Small intestine (tissue), 16 donors: ENCODE results near the gene CFC1. TPM values are rescaled to one million over a fixed set of nuclear protein-coding genes. Genes with fewer than 3 reads are reported as not detected.
"Not testable (repeated sequence)": the region's sequence is repeated elsewhere in the genome, so short reads cannot be mapped to it uniquely, and the experiment has no call there.

Experiments used
- DNase-seq, 2 donors: peaks; one replicate each; pipeline versions ENCODE4 v3.0.0 to v3.0.0-alpha.2; 2013
- FAIRE-seq: peaks from 2 replicates; lab custom pipeline; 2012; peaks lifted over from hg19 to GRCh38; lab: Jason Lieb, UNC
- H3K27ac ChIP-seq, 3 donors: one replicate each; pipeline ENCODE4 v1.5.1; 2013; ENCODE audit warnings: low read length in 2 of 3, mild to moderate bottlenecking in 2 of 3, control low read depth in 1 of 3, inconsistent platforms in 1 of 3, low read depth in 1 of 3, moderate library complexity in 1 of 3
- H3K27me3 ChIP-seq, 3 donors: one replicate each; pipeline ENCODE4 v1.6.1; 2013; ENCODE audit warnings: low read length in 3 of 3, inconsistent platforms in 1 of 3; ENCODE audit not compliant: control insufficient read depth in 3 of 3, insufficient read depth in 3 of 3
- H3K36me3 ChIP-seq, 3 donors: one replicate each; pipeline ENCODE4 v1.6.1; 2013; ENCODE audit warnings: low read length in 3 of 3, inconsistent platforms in 1 of 3, low read depth in 1 of 3, mild to moderate bottlenecking in 1 of 3, moderate library complexity in 1 of 3; ENCODE audit not compliant: control insufficient read depth in 3 of 3, insufficient read depth in 2 of 3
- H3K4me1 ChIP-seq, 3 donors: one replicate each; pipeline ENCODE4 v1.6.1; 2013; ENCODE audit warnings: low read length in 2 of 3, inconsistent platforms in 1 of 3, low read depth in 1 of 3, mild to moderate bottlenecking in 1 of 3, moderate library complexity in 1 of 3; ENCODE audit not compliant: control insufficient read depth in 3 of 3, insufficient read depth in 2 of 3
- H3K4me3 ChIP-seq, 3 donors: one replicate each; pipeline ENCODE4 v1.5.1; 2013; ENCODE audit warnings: low read length in 3 of 3, control low read depth in 1 of 3, inconsistent platforms in 1 of 3, low read depth in 1 of 3, mild to moderate bottlenecking in 1 of 3, moderate library complexity in 1 of 3
- H3K9me3 ChIP-seq, 2 donors: one replicate each; pipeline ENCODE4 v1.6.1; 2013; ENCODE audit warnings: low read depth in 1 of 2, low read length in 1 of 2; ENCODE audit not compliant: control insufficient read depth in 2 of 2, insufficient read depth in 1 of 2
- WGBS, 3 donors: extraction: QIAGEN DNeasy Blood & Tissue Kit; methylation state at CpG; one replicate each; pipeline ENCODE4 v1.1.7; 2013; 5-methylcytosine and 5-hydroxymethylcytosine counted together
- long read RNA-seq, 10 donors: transcript quantifications; one replicate each; lab custom pipeline, GENCODE V29; 2026
- polyA plus RNA-seq, 4 donors: library from polyadenylated mRNA; stranded (reverse) in 3 of 4; unstranded in 1 of 4; fragments of 200-250 nt in 3 of 4; fragments of 120-200 nt in 1 of 4; gene quantifications; one replicate each; pipeline versions ENCODE4 v1.2.1 to v1.2.3, GENCODE V29; 2013
- donor health status: healthy with polysubstance abuse.
- donor health status: control.
- donor health status: control.
- donor health status: Bipolar disorder and iron deficiency.
- donor health status: healthy.

The CFC1 gene
- polyA plus RNA-seq: 1 to 10 TPM in 2 of 4 donors, under 1 TPM in 1, not detected in 1; 0.18 to 3.1 (median 1.1) TPM
- long read RNA-seq, donor 1: 0 reads
- long read RNA-seq, donor 2: 0 reads
- long read RNA-seq, donor 3, partial matches to known transcripts: 0 of 1 reads
- long read RNA-seq, donor 3, other reads (novel, unspliced or antisense): 0 of 1 reads
- long read RNA-seq, donor 4: 0 reads
- long read RNA-seq, donor 5: 0 reads
- long read RNA-seq, donor 6, partial matches to known transcripts: 0 of 3 reads
- long read RNA-seq, donor 6, other reads (novel, unspliced or antisense): 0 of 3 reads
- long read RNA-seq, donor 7: 0 reads
- long read RNA-seq, donor 8: 0 reads
- long read RNA-seq, donor 9: 0 reads
- long read RNA-seq, donor 10, transcript CFC1-201 (6 exons, 1,046 nt): major isoform, 10 of 15 reads
- long read RNA-seq, donor 10, partial matches to known transcripts: 5 of 15 reads
- long read RNA-seq, donor 10, other reads (novel, unspliced or antisense): 0 of 15 reads

GRCh38 chr2:130599393-130599792 lies at the start of gene CFC1:
CFC1 (minus strand) TSS chr2:130599575; CDS start chr2:130599287, 288 bp downstream.
- not testable (repeated sequence) for H3K36me3 ChIP-seq, FAIRE-seq, DNase-seq, H3K9me3 ChIP-seq, H3K4me1 ChIP-seq, H3K27ac ChIP-seq, H3K4me3 ChIP-seq, H3K27me3 ChIP-seq
- WGBS, 3 donors: no CpG with 5 or more reads among the region's 6 CpGs

- not testable (repeated sequence) for DNase-seq
These were observed 42.3 kb upstream of the CFC1 start for GRCh38 chr2:130641688-130642087.

GRCh38 chr2:130638973-130639372 lies 39.6 kb upstream of the CFC1 start:
- DNase-seq, H3K27ac ChIP-seq, H3K4me3 ChIP-seq, H3K36me3 ChIP-seq, H3K27me3 ChIP-seq, FAIRE-seq, H3K9me3 ChIP-seq, H3K4me1 ChIP-seq: not testable (repeated sequence)
- 78 to 92% (median 82%) methylated on average over 1 to 2 of the region's 2 CpGs for WGBS, 3 donors

More at GRCh38 chr2:130641688-130642087, 42.3 kb upstream of the CFC1 start:
- not testable (repeated sequence) for H3K4me1 ChIP-seq, H3K27ac ChIP-seq, H3K9me3 ChIP-seq, H3K27me3 ChIP-seq, H3K36me3 ChIP-seq, H3K4me3 ChIP-seq, FAIRE-seq
- WGBS, 3 donors: 52 to 59% (median 55%) methylated on average over 3 to 4 of the region's 4 CpGs

- H3K27me3 ChIP-seq, H3K36me3 ChIP-seq, H3K27ac ChIP-seq, H3K9me3 ChIP-seq, DNase-seq, H3K4me1 ChIP-seq, H3K4me3 ChIP-seq, FAIRE-seq: not testable (repeated sequence)
- 86 to 89% (median 87%) methylated on average over 6 to 9 of the region's 10 CpGs for WGBS, 3 donors
These were observed 29.6 kb upstream of the CFC1 start for GRCh38 chr2:130628784-130629475.

- H3K27ac ChIP-seq, H3K36me3 ChIP-seq, H3K9me3 ChIP-seq, DNase-seq, FAIRE-seq, H3K4me3 ChIP-seq, H3K27me3 ChIP-seq, H3K4me1 ChIP-seq: not testable (repeated sequence)
- 89 to 96% methylated on average over 3 of the region's 13 CpGs; no CpG with 5 or more reads in 1 of the 3 donors for WGBS, 3 donors
These were observed 11.8 kb upstream of the CFC1 start, which contains the start of gene POTEJ for GRCh38 chr2:130611140-130611539. POTEJ (plus strand) TSS chr2:130611440; CDS start chr2:130611533, 93 bp downstream.

DNA sequence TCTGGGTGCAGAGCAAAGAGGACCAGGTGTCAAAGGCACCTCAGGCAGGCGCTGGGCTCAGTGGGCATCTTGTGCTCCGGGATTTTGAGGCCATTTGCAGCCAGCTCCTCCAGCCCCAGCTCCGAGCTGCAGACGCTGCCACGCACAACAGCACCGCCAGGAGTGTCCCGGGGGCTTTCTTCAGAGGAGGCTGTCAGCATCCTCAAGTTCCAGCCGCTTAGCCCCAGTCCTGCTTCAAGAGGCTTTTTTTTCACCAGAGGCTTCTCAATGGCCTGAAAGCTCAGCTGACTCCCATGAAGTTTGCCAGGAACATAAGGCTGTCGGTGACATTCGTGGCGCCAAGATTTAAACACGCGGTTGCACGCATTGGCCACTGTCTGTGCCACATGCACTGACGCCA lies 11.1 kb upstream of the CFC1 start:
- not testable (repeated sequence) for H3K4me3 ChIP-seq, H3K9me3 ChIP-seq, DNase-seq, H3K4me1 ChIP-seq, H3K36me3 ChIP-seq, H3K27ac ChIP-seq, H3K27me3 ChIP-seq, FAIRE-seq
- 93 to 96% (median 94%) methylated on average over 13 to 14 of the region's 15 CpGs for WGBS, 3 donors

DNA sequence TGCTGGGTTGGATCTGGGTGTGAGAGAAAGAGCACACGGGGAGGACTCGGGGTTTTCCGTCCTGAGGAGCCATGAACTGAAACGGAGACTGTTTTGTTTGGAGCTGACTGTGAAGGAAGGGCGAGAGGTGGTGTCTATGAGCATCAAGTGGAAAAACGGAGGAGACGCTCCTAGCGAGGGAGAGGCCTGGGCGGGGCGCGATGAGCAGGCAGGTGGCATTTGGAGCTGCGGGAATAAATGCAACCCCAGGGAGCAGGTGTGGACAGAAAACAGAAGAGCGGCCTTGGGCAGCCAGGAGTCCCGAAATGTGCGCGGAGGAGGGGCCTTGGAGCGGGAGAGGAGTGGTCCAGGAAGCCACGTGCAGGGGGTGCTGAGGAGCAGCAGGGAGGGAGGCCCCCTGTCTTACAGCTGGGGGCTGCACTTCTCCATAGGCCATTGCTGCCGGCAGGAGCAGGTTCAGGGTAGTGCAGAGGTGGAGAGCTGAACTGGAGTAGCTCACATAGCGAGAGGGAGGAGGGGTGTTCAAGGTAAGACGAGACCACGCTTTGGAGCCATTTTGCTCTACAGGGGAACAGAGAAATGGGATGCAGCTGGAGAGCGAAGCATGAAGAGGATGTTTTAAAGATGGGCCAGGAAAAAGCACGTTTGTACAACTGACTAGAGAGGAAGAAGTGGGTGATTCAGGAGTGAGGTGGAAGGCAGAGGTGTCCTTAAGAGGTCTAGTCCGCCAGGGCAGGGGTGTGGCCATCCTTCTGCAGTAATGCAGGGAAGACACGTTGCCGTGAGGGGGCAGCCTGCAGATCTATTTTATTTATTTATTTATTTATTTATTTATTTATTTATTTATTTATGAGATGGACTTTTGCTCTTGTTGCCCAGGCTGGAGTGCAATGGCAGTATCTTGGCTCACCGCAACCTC lies 9.9 kb upstream of the CFC1 start:
- WGBS, 3 donors: 62 to 68% (median 66%) methylated on average over 2 to 5 of the region's 28 CpGs
- not testable (repeated sequence) for H3K9me3 ChIP-seq, H3K4me3 ChIP-seq

More for the DNA sequence above, 9.9 kb upstream of the CFC1 start:
- H3K4me1 ChIP-seq, FAIRE-seq, H3K27me3 ChIP-seq, H3K36me3 ChIP-seq, H3K27ac ChIP-seq, DNase-seq: not testable (repeated sequence)
